Limb (tissue), 2 donors: Measurements from ENCODE around the gene RUNX1.

Experiments
- DNase-seq, 2 donors: peaks; one replicate each; pipeline ENCODE4 v3.0.0-alpha.2; 2016; ENCODE audit errors: extremely low spot score in 2 of 2

RUNX1 gene

DNA sequence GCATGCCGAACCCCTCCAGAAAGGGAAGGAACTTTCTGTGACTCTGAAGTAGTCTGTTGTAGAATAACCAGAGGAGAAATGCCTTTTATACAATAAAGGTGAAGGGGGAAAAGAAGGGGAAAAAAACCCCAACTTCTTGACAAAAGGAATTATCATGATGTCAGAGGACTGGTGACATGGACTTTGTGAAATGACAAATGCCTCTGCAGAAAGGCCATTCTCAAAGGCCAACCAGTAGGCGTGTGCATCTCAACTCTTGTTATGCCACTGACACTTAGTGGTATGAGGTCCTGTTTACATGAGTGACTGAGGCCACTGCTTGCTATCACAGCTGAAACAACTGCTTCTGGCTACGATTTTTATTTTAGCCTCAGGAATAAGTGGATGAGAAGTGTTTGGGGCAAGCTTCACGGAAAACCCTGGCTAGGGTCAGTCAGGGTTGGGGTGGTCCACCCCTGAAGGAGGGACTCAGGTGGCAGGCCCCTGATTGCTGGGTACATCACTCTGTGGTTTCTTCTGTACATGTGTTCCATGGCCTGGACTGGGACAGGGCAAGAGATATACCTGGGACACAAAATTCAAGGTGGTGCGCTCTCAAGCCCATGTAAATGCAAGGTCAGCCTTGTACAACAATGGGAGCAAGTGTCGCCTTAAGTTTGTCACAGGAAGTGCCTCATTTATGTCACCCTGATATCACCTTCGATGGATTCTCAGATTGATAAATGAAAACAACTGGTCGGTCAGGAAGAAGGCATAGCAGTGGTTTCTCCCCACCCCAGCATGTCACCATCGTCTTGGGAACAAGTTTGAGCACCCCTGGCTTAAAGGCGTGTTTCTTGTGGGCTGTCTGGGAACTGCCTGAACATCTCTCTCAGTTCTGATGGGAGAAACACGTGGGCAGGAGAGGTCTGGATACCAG, 12.4 kb downstream of the RUNX1 start:
- DNase-seq, result no peak

DNA sequence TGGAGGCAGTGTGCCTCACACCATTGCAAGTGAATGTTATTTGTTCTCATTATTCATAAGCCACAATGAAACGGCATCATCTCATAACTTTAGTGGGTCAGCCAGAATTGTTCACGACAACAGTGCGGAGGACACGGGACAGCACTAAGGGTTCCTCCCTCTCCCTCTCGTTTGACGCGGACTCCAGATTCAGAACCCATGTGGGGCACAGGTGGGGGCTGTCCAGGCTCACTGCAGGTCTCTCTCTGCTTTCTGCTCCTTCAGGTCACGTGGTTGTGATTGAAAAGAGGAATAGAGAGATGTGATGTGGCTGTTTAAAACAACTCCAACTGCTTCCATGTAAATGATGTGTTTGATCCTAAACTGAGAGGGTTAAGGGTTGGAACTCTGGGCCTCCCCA, 13.5 kb downstream of the RUNX1 start:
- no peak for DNase-seq

DNA sequence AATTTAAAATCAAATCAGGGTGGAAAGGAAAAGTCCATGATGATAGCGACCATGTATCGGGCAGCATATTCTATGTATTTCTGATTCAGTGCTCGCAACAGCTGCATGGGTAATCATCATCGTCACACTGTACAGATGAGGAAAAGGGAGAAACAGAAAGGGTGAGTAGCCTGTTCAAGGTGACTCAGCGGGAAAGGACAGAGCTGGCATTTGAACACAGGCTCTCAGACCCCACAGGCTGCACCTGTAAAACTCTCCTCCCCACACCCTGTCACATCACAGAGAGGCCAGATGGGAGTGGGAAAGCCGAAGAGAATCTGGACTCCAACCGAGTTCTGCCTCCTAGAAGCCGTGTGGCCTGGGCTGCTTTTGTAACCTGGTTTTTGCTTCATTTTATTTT, 14.0 kb downstream of the RUNX1 start:
- no peak for DNase-seq

DNA sequence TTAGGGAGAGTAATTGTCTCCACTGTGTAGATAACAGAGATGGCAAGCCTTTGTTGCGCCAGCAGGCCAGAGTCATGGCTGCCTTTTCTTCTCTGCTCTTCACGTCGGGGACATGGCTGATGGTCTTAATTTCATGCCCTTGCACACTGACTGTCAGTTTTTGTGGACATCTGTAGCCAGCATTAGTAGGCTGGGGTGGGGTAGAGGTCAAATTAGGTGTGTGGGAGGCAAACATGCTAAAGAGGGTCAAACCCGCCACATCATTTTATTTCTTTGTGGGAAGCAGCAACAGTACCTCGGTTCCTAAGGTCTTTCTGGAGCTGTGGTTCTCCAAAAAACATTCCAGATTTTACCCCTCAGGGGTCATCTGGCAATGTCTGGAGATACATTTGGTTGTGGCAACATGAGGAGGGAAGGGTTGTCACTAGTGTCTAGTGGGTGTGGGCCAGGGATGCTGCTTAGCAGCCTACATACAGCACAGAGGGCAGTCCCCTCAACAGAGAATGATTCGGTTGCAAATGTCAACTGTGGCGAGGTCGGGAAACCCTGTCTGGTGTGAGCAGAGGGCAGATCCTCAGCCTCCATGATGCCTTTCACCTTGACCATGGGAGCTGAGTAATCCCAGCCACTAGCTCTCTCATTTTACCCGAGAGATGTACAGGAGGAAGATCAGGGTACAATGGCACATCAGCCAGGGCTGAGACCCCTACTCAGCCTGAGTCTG, 14.7 kb downstream of the RUNX1 start:
- no peak for DNase-seq

DNA sequence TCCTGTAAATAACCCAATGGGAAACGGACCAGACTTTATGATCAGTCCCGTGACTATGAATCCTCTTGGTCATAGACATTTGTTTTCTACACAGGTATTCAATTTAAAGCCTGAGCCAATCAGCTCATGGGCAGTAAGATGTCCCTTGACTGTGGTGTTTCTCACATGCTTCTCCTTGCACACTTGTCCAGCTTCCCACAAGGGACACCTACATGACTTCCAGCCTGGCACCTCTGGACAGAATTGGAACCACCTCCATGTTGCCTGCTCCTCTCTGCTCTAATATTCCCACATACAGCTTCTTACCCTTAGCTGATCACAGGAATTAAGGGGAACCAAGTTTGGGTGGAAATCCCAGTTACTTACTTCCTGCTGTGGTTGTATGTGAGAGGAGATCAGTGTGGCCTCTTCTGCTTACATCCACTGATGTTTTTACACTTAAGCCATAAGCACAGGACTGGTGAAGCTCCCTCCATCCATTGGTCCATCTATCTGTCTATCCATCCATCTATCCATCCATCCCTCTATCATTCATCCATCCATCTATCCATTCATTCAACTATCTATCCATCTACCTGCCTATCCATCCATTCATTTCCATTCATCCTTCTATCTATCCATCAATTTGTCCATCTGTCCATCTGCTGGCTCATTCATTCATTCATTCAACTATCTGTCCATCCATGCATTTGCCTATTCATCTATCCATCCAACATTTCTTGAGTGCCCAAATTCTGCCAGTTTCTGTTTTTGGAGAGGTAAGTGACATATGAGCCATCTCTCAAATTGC, 16.4 kb downstream of the RUNX1 start:
- DNase-seq, result no peak

DNA sequence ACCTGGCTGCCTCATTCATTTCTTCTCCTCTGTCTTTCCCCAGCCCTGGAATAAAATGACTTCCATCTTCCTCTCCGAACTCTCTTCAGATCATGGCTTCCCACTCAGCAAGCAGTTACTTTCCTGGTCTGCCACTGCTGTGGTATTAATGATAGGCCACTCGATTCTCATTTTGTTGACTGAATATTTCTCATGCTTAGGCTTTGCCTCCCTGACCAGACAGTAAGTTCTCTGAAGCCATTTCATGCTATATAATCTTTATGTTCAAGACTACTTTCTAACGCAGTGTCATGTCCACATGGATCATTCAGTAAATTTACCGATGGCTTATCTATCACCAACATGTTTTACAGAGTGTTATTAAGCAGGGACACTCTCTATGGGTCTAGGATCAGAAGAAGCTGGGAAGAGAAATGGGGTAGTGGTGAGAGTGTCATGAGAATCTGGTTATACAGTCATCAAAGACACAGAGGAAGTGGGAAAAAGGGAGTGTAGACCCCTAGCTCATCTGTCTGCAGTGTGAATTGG, 20.6 kb downstream of the RUNX1 start:
- no peak for DNase-seq

DNA sequence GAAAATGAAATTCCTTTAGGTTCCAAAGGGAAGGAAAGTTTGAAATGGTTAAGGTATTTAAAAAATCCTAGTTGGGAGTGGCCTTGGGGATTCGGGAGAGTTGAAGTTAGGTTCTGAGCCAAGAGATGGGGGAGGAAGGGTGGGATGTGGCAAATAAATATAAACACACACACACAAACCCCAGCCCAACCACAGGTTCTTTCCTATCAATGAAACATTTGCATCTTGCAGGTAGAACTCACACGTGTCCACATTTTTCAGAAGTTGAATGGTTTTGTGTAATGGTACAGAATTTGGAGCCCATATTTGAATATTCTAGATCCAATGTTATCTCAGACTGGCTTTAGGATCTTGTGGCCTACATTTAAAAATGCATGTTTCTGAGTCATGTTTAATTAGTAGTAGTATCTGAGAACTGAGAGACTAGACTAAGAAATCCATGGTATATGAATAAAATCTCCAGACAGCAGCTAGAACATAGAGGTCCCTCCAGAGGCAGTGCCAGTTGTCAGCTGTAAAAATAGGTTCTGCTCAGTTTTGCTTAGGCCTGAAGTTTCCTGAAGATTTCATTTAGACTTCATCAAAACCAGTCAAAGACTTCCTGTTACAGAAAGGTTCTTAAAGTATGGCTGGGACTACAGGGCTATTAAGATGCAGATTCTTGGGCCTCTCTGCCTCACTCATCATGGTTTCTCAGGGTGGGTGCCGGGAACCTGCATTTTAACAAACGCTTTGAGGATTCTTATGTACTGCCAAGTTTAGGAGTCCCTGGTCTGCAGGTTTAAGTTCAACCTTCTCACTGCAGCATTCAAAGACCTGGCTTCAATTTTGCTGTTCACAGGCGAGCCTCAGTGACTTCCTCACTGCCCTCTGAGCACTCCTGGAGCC, 21.3 kb downstream of the RUNX1 start:
- no peak for DNase-seq

DNA sequence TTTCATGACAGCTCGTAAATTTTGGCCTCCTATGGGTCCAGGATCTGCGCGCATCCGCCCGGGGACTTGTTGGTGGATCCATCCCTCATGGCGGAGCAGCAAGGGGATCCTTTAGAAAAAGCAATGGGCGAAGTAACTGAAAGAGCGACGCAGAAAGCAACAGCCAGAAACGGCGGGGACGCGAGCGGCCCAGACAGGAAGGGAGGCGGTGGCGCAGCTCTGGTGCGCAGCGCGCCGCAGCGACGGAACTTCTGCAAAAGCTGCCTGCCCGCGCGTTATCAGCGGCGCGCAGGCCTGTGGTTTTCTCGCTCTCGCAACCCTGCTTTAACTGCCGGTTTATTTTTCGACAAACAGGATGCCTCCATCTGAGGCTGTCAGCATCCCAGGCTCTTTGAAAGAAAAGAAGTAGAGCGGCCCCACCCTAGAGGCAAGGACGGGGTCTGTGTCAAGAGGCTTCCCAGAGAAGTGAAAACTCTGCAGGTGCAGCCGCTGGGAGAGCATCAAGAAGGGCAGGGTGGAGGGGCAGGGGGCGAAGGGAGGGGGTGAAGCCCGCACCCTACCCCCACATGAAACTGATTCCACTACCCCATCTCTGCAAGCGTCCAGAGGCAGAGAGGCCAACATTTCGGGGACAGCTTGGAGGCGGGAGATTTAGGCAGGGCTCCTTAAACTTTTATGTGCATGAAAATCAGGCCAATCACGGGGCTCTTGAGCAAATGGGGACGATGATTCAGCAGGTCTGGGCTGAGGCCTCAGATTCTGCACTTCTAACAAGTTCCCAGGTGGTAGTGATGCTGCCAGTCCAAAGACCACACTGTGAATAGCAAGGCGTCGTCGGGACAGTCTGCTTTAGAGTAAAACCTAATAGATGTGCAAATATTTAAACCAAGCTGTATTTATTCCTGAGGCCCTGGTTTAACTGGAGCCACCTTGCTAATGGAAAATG, 22.2 kb downstream of the RUNX1 start:
- DNase-seq, result peak in 1 of 2 donors; percentile 59

DNA sequence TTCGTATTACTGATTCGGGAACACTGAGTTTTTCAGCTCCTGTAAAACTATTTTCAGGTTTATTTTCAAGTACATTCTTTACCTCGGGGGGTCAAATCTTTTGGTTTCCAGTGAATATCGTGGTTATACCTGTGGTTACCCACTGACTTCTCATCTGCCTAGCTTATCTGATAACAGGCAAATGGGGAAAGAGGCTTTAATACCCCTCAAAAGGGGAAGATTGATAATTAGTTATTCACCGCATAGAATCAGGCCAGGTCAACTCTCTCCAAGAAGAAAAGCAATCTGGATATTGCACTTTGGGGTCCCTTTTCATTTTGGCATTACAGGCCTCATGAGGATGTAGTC, 23.0 kb downstream of the RUNX1 start:
- no peak for DNase-seq

DNA sequence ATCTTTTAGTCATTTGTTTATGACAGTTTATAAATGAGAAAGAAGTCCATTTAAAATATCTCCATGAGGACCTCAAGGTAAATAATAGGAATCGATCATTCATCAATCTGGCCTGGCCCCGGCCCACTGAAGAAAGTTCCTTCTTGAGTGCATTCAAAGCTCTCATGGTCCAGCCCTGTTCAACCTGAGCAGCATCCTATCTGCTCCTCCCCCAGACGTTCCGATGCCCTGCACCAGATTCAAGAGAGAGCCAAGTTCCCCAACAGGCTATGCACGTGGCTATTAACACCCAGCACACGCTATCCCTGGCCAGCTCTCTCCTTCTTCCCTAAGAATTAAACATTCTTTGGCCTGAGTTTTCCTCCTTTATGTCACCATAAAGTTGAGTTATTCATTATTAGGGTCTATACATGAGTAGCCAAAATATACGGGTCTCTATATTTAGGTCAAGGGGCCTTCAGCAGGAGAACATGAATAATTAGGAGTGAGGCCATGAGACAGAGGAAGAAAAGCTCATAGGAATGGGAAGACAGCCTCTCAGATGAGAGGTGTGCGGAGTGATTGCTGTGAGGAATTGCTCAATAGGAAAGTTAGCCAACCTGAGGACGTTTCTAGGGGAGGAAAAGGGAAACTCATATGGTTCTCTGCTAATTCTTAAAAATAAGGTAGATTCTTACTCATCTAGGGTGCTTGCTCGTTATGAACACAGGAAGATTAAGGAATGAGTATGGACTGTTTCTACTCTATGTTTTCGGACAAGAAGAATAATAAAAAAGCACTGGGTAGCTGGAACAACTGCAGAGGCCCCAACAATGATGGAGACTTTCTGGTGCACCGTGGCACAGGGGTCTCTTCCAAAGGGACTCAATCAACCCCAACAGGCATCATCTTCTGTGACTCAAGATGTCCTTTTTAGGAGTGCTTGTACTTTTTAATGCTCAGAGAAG, 23.6 kb downstream of the RUNX1 start:
- DNase-seq, result no peak

DNA sequence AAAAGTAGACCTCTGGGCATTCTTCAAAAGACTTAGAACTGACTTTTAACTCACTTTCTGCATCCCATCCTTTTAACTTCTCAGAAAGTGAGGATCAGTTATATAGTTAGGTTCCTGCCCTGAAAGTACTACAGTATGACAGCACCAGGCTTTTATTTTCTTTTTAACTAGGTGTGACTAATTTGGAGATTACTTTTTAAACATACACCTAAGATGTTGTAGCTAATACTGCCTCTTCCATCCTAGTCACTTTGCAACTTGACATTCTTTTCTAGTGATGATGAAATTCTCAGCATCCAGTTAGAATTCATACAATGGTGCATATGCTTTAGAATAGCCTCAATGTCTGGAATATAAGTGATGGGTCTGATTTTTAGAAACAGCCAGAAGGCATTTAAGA, 24.6 kb downstream of the RUNX1 start:
- DNase-seq, result no peak

DNA sequence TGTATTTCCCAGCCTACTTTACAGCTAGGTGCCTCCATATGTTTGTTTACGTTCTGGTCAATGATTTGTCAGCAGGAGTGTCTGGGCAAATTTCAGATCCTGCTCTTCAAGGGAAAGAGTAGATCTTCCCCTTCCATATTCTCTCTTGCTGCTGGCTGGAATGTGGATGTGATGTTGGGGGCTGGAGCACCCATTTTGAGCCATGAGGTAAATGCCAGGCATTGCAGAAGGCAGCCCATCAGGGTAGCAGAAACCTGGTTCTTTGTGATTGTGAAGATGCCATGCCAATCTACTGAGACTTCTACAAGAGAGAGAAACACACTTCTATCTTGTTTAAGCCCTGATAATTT, 25.1 kb downstream of the RUNX1 start:
- no peak for DNase-seq

DNA sequence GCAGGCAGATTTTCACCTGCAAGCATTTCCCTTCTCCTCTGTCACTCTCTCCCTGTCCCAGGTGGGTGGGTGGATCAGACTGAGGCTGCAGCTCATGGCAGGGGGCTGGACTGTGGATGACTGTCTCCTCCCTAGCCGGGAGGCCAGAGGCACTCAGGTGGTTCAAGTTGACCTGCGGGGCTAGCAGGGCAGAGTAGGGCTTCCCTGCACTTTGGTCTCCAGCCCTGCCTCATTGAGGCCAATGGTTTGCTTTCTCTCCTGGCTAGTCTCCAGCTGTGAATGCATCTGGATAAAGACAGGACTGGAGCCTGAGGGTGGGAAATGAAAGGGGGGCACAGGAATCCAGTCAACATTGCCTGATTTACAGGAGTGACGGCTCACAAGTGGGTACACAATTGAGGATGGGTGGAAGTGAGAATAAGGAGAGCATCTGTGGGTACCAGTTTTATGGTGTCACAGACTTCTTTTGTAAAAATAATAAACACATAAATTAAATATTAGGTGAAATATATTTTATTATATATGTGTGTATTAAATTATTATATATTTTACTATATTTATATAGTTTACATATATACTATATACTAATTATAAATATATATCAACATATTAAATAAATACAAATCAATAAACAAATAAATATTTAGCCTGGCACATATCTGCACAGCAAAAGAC, 25.6 kb downstream of the RUNX1 start:
- DNase-seq, result no peak

DNA sequence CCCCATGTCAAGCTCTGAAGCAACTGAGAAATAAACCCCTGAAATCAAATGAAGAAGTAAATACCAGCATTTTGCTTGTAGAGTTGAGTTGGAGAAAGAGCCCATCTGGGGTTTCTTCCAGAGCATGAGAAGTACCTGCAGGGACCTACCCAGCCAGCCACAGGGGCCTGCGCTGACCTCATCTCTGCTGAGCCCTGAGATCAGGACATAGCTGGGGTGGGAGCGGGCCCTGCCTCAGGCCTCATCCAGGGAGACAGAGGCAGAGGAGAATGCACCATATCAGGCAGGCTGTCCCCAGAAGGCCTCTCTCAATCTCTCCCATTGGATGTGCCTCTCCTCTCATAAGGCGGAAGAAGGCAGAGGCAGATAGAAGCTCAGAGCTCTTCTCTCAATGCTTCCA, 27.6 kb downstream of the RUNX1 start:
- DNase-seq, result peak in 1 of 2 donors; percentile 5

DNA sequence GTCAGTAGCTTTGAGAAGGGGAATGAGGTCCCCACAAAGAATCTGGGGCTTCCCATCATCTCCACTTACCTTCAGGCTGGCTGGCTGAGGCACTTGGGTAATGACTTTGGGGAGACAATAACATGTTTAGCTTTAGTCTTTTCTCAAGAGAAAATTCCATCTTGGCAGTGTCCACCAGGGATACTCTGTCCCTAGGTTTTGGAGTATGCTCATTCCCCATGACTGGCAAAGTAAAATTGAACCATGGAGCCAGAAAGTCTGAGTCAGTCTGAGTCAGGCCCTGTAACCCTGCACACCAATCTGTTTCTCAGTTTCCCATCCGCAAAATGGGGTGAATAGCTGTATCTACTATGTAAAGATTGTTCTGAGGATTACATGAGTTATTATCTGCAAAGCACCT, 28.2 kb downstream of the RUNX1 start:
- DNase-seq, result no peak

DNA sequence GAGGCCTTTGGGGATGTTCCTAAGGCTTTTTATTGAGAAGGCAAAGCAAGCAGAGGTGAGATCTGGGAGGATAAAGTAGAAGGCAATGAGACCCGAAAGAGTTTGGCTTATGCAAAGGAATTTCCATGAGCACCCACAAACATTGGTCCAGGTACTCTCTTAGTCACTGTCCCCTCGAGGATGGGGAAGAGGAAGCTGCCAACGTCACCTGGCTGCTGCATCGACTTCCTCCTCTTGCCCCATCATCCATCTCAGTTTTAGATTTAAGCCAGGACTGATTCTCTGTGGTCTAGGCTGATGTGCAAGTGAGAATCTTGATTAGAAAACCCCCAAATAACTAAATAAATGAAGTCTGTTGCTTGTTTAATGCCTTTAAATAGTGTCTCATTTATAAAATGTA, 28.7 kb downstream of the RUNX1 start:
- no peak for DNase-seq

DNA sequence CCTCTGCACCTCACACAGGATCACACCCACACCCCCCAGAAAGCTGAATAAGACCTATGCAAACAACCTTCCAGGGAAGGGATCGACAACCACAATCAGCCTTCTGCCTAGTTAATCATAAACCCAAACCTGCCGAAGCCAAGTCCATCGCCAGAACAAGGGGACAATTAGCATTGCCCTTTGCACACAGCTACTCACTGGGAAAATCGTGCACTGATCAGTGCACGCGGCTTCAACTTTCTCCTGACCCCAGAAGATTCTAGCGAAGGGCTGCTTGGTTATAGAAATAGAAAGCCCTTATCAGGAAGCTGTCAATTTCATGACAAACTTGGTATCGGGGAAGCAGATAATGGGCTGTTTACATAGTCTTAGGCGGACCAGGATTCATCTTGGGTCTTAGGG, 29.5 kb downstream of the RUNX1 start:
- no peak for DNase-seq

DNA sequence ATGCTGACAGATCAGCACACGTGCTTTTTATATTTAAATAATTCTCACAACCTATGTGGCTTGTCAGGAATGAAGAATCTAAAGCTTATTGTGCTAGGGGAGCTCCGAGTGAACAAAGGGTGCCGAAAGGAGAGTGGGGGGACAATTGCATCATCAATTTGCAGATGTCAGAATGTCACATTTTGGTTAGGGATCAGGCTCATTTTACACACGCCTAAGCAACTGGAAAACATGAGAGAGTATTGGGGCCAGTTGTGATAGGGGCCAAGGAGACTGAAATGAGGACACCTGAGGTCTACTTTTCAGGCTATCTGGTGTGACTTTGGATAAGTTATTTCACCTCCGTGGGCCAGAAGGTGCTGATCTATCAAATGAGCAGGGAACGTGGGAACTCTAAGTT, 31.8 kb downstream of the RUNX1 start:
- no peak for DNase-seq
